ENCODE data around the gene OTUB2.

The OTUB2 gene

GRCh38 chr14:93997916-93998870, 27.9 kb upstream of the OTUB2 start:
- H3K9me3 ChIP-seq (ENCODE audit: insufficient read depth, low read depth, low read length) = no peaks in the 10 kb centered on the region
- no peak overlapping the region for H3K27ac ChIP-seq (ENCODE audit: low read depth, low read length)
- H3K4me3 ChIP-seq (ENCODE audit: low read length) = no peak overlapping the region
- H3K36me3 ChIP-seq (ENCODE audit: insufficient read depth, low read length) = no peaks in the 10 kb centered on the region
- H3K4me1 ChIP-seq (ENCODE audit: insufficient read depth, low read length) = no peaks in the 10 kb centered on the region
- H3K9ac ChIP-seq (ENCODE audit: low read depth, low read length) = no peak overlapping the region
- WGBS = 93% methylated on average over 17 of the region's 17 CpGs
- no peaks in the 10 kb centered on the region for H3K27me3 ChIP-seq (ENCODE audit: insufficient read depth, low read length)

DNA sequence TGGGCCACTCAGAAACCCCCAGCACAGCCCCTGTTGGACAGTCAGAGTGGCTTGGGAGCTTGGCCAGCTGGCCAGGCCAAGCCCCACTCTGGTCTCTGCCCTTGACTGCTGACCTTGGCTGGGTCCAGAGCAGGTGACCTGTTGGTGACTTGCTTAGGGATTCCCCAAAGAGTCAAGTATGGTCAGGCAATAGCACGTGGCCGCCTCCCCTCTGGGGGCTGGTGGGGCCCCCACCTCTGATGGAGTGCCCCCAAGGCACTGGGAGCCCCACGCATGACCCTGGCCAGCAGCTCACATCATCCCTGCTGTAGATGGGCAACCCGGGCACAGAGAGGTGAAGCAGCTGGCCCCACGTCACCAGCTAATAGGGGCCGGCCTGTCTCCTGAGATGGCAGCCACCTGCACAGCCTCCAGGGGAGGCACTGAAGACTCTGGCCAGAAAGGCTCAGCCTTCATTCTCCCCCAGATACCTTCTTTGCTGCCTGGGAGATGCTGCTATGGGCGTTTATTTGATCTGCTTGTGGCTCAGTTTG, 27.2 kb upstream of the OTUB2 start:
- H3K9ac ChIP-seq (ENCODE audit: low read depth, low read length) = no peak overlapping the region
- 93% methylated on average over 7 of the region's 7 CpGs for WGBS
- H3K27me3 ChIP-seq (ENCODE audit: insufficient read depth, low read length) = no peaks in the 10 kb centered on the region
- H3K4me1 ChIP-seq (ENCODE audit: insufficient read depth, low read length) = no peaks in the 10 kb centered on the region
- no peaks in the 10 kb centered on the region for H3K36me3 ChIP-seq (ENCODE audit: insufficient read depth, low read length)
- no peaks in the 10 kb centered on the region for H3K9me3 ChIP-seq (ENCODE audit: insufficient read depth, low read depth, low read length)
- no peak overlapping the region for H3K4me3 ChIP-seq (ENCODE audit: low read length)
- H3K27ac ChIP-seq (ENCODE audit: low read depth, low read length) = no peak overlapping the region

GRCh38 chr14:93999573-93999972, 26.6 kb upstream of the OTUB2 start:
- 81% methylated on average over 8 of the region's 8 CpGs for WGBS

GRCh38 chr14:94000267-94000666, 25.9 kb upstream of the OTUB2 start:
- H3K9me3 ChIP-seq (ENCODE audit: insufficient read depth, low read depth, low read length) = no peaks in the 10 kb centered on the region
- no peak overlapping the region for H3K9ac ChIP-seq (ENCODE audit: low read depth, low read length)
- no peaks in the 10 kb centered on the region for H3K27me3 ChIP-seq (ENCODE audit: insufficient read depth, low read length)
- 93% methylated on average over 6 of the region's 6 CpGs for WGBS
- no peak overlapping the region for H3K27ac ChIP-seq (ENCODE audit: low read depth, low read length)
- no peaks in the 10 kb centered on the region for H3K4me1 ChIP-seq (ENCODE audit: insufficient read depth, low read length)
- no peaks in the 10 kb centered on the region for H3K36me3 ChIP-seq (ENCODE audit: insufficient read depth, low read length)
- no peak overlapping the region for H3K4me3 ChIP-seq (ENCODE audit: low read length)

More at GRCh38 chr14:93999573-93999972, 26.6 kb upstream of the OTUB2 start:
- H3K9me3 ChIP-seq (ENCODE audit: insufficient read depth, low read depth, low read length) = no peaks in the 10 kb centered on the region
- H3K9ac ChIP-seq (ENCODE audit: low read depth, low read length) = no peak overlapping the region
- no peaks in the 10 kb centered on the region for H3K36me3 ChIP-seq (ENCODE audit: insufficient read depth, low read length)
- H3K27me3 ChIP-seq (ENCODE audit: insufficient read depth, low read length) = no peaks in the 10 kb centered on the region
- no peaks in the 10 kb centered on the region for H3K4me1 ChIP-seq (ENCODE audit: insufficient read depth, low read length)
- no peak overlapping the region for H3K4me3 ChIP-seq (ENCODE audit: low read length)
- H3K27ac ChIP-seq (ENCODE audit: low read depth, low read length) = no peak overlapping the region

GRCh38 chr14:94001016-94001415, 25.1 kb upstream of the OTUB2 start:
- H3K9ac ChIP-seq (ENCODE audit: low read depth, low read length) = no peak overlapping the region
- no peak overlapping the region for H3K27ac ChIP-seq (ENCODE audit: low read depth, low read length)
- no peak overlapping the region for H3K4me3 ChIP-seq (ENCODE audit: low read length)
- no peaks in the 10 kb centered on the region for H3K36me3 ChIP-seq (ENCODE audit: insufficient read depth, low read length)
- H3K27me3 ChIP-seq (ENCODE audit: insufficient read depth, low read length) = no peaks in the 10 kb centered on the region
- H3K4me1 ChIP-seq (ENCODE audit: insufficient read depth, low read length) = no peaks in the 10 kb centered on the region
- WGBS = 89% methylated on average over 13 of the region's 13 CpGs
- H3K9me3 ChIP-seq (ENCODE audit: insufficient read depth, low read depth, low read length) = no peaks in the 10 kb centered on the region

DNA sequence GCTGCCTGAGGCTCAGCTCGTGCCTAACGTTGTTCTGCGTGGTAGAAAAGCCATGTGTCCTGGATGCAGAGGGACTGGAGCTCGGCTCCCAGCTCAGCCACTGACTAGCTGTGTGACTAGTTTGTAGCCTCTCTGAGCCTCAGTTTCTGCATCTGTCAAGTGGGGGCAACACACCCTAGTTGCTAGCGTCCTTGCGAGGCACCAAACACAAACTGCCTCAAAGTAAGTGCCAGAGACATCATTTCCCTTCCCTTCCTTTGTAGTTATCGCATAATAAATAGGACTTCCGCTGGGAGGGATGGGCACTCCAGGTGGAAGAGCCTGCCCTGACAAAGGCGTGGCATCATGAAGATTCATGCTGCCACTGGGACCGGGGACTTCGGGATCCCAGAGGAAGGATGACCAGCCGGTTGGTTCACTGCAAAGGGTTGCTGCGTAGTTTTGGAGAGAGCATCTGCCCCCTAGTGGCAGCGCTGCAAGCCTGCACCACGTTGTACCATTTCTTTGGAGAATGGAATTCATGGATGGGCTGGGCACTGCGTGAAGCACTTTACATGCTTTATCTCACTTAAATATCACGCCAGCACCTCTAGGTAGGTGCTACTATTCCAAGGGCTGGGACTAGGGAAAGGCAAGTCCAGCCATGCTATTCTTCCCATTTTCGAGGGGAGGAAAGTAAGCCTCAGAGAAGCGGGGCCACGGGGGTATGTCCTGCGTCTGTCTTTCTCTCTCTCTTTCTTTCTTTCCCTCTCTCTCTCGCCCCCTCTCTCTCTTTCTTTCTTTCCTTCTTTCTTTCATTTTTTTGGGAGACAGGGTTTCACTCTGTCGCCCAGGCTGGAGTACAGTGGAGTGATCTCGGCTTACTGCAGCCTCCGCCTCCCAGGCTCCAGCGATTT, 24.4 kb upstream of the OTUB2 start:
- H3K9me3 ChIP-seq (ENCODE audit: insufficient read depth, low read depth, low read length) = no peaks in the 10 kb centered on the region
- no peak overlapping the region for H3K9ac ChIP-seq (ENCODE audit: low read depth, low read length)
- WGBS = 55% methylated on average over 26 of the region's 26 CpGs
- no peak overlapping the region for H3K4me3 ChIP-seq (ENCODE audit: low read length)
- H3K4me1 ChIP-seq (ENCODE audit: insufficient read depth, low read length) = no peaks in the 10 kb centered on the region
- H3K27ac ChIP-seq (ENCODE audit: low read depth, low read length) = no peak overlapping the region
- H3K27me3 ChIP-seq (ENCODE audit: insufficient read depth, low read length) = no peaks in the 10 kb centered on the region
- H3K36me3 ChIP-seq (ENCODE audit: insufficient read depth, low read length) = no peaks in the 10 kb centered on the region

- no peaks in the 10 kb centered on the region for H3K27me3 ChIP-seq (ENCODE audit: insufficient read depth, low read length)
- H3K36me3 ChIP-seq (ENCODE audit: insufficient read depth, low read length) = no peaks in the 10 kb centered on the region
These were observed 22.7 kb upstream of the OTUB2 start for GRCh38 chr14:94003397-94003796.

DNA sequence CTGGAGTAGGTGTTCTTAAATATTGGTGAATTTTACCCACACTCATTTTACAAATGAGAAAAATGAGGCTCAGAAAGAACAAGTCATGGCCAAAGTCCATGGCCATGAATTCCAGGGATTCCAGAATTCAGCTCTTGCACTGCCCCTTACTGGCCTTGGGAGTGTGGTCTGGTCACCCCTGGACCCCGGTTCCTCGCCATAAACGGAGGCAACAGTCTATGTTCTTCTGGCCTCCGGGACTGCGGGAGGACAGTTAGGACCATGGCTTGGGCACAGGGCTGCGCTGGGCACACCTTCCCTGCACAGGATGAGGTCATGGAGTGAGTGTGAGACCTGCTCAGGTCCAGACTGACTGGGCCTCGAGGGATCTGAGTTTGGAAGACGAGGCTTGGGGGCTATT, 22.1 kb upstream of the OTUB2 start:
- Histone ChIP-seq H3K9ac (ENCODE audit: low read depth, low read length) (no peak overlapping the region), H3K27ac (ENCODE audit: low read depth, low read length) (no peak overlapping the region), H3K4me1 (ENCODE audit: insufficient read depth, low read length) (no peaks in the 10 kb centered on the region), H3K36me3 (ENCODE audit: insufficient read depth, low read length) (no peaks in the 10 kb centered on the region), H3K27me3 (ENCODE audit: insufficient read depth, low read length) (no peaks in the 10 kb centered on the region), H3K4me3 (ENCODE audit: low read length) (no peak overlapping the region), H3K9me3 (ENCODE audit: insufficient read depth, low read depth, low read length) (no peaks in the 10 kb centered on the region)
- WGBS = 88% methylated on average over 8 of the region's 8 CpGs

More at GRCh38 chr14:94003397-94003796, 22.7 kb upstream of the OTUB2 start:
- Histone ChIP-seq H3K27ac (ENCODE audit: low read depth, low read length) (no peak overlapping the region), H3K9ac (ENCODE audit: low read depth, low read length) (no peak overlapping the region), H3K9me3 (ENCODE audit: insufficient read depth, low read depth, low read length) (no peaks in the 10 kb centered on the region), H3K4me1 (ENCODE audit: insufficient read depth, low read length) (no peaks in the 10 kb centered on the region), H3K4me3 (ENCODE audit: low read length) (no peak overlapping the region)
- WGBS = 95% methylated on average over 4 of the region's 4 CpGs

DNA sequence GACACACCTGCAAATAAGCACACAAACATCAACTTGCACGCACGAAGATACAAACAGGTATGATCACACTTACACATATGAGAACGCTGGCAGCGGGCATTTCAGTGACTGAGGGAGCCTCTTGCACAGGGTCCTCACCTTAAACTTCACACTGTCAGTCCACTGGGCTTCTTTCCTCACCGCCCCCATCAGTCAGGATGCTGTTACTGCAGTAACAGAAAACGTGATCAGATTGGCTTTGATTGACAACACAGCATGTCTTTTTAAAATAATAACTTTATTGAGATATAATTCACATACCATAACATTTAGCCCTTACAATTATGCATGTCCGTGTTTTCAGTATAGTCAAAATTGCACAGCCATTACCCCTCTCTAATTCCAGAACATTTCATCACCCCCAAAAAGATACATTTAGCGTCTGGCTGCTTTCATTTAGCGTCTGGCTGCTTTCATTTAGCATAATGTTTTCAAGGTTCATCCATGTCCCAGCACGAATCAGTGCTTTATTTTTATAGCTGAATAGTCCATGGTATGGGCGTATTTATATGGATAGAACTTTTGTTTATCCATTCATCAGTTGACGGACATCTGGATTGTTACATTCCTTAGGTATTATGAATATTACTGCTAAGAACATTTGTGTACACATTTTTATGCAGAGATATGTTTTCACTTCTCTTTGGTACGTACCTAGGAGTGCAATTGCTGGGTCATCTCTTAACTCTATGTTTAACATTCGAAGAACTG, 20.6 kb upstream of the OTUB2 start:
- H3K4me1 ChIP-seq (ENCODE audit: insufficient read depth, low read length) = no peaks in the 10 kb centered on the region
- 69% methylated on average over 14 of the region's 14 CpGs for WGBS
- H3K27ac ChIP-seq (ENCODE audit: low read depth, low read length) = no peak overlapping the region
- H3K36me3 ChIP-seq (ENCODE audit: insufficient read depth, low read length) = no peaks in the 10 kb centered on the region
- no peaks in the 10 kb centered on the region for H3K27me3 ChIP-seq (ENCODE audit: insufficient read depth, low read length)
- H3K4me3 ChIP-seq (ENCODE audit: low read length) = no peak overlapping the region
- no peak overlapping the region for H3K9ac ChIP-seq (ENCODE audit: low read depth, low read length)
- no peaks in the 10 kb centered on the region for H3K9me3 ChIP-seq (ENCODE audit: insufficient read depth, low read depth, low read length)

DNA sequence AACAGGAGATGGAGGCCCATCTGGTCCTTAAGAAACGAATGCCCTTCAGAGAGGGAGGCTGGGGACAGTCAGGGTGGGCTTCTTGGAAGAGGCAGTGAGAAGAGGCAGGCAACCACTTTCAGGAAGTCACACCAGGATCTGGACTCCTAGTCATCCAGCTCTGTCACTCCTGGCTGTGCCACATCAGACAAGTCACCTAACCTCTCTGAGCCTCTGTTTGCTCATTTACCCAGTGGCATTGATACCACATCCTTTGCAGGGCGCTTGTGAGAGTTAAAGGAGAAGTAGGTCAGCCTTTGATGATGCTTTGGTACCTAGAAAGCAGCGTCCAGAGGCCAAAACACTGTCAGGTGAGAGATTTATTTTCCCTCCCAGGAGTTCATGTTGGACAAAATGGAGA, 17.9 kb upstream of the OTUB2 start:
- no peak overlapping the region for H3K27ac ChIP-seq (ENCODE audit: low read depth, low read length)
- no peaks in the 10 kb centered on the region for H3K27me3 ChIP-seq (ENCODE audit: insufficient read depth, low read length)
- no peak overlapping the region for H3K9ac ChIP-seq (ENCODE audit: low read depth, low read length)
- WGBS = 89% methylated on average over 3 of the region's 3 CpGs
- H3K4me1 ChIP-seq (ENCODE audit: insufficient read depth, low read length) = no peaks in the 10 kb centered on the region
- H3K36me3 ChIP-seq (ENCODE audit: insufficient read depth, low read length) = no peaks in the 10 kb centered on the region
- H3K9me3 ChIP-seq (ENCODE audit: insufficient read depth, low read depth, low read length) = no peaks in the 10 kb centered on the region
- H3K4me3 ChIP-seq (ENCODE audit: low read length) = no peak overlapping the region
